H1 (cell line): ENCODE measurements around the gene LIPT2. TPM values are rescaled to one million over a fixed set of nuclear protein-coding genes. Genes with fewer than 3 reads are reported as not detected.

Experiments
- CTCF ChIA-PET: fragments of 300-600 bp; sonication (Branson Sonifier 250); formaldehyde crosslinking; loops from one replicate; lab custom pipeline; 2021; ENCODE audit not compliant: partially characterized antibody; lab: Charles Lee
- POLR2A ChIA-PET: fragments of 300-600 bp; sonication (Branson Sonifier 250); formaldehyde crosslinking; loops from one replicate; lab custom pipeline; 2021; ENCODE audit warnings: inconsistent platforms; ENCODE audit not compliant: partially characterized antibody; lab: Charles Lee
- DNase-seq, 2 experiments: peaks; one replicate each; pipeline versions ENCODE4 v3.0.0 to v3.0.0-alpha.2; 2010 to 2022; ENCODE audit warnings: low spot score in 2 of 2, low read depth in 1 of 2, mixed read lengths in 1 of 2
- FAIRE-seq: peaks from 2 replicates; lab custom pipeline; 2011; peaks lifted over from hg19 to GRCh38; lab: Jason Lieb, UNC
- H2AFZ ChIP-seq: 2 replicates; pipeline ENCODE4 v1.8.1; 2012; ENCODE audit warnings: low read length, inconsistent platforms
- H2AK5ac ChIP-seq: 2 replicates; pipeline ENCODE4 v1.6.1; 2013; ENCODE audit warnings: low read depth, low read length
- H2BK120ac ChIP-seq: replicated peaks from 2 replicates; pipeline ENCODE3; 2013; ENCODE audit warnings: low read depth, low read length, inconsistent platforms
- H2BK12ac ChIP-seq: 2 replicates; pipeline ENCODE4 v1.6.1; 2013; ENCODE audit warnings: low read depth, low read length
- H2BK15ac ChIP-seq: 2 replicates; pipeline ENCODE4 v1.6.1; 2013; ENCODE audit warnings: low read length
- H2BK20ac ChIP-seq: 2 replicates; pipeline ENCODE4 v1.6.1; 2013; ENCODE audit warnings: low read length
- H2BK5ac ChIP-seq: 2 replicates; pipeline ENCODE4 v1.6.1; 2013; ENCODE audit warnings: low read depth, low read length
- H3K14ac ChIP-seq: 2 replicates; pipeline ENCODE4 v1.6.1; 2013; ENCODE audit warnings: inconsistent platforms; ENCODE audit not compliant: insufficient read length
- H3K18ac ChIP-seq: 2 replicates; pipeline ENCODE4 v1.6.1; 2013; ENCODE audit warnings: low read length; ENCODE audit errors: extremely low read depth
- H3K23ac ChIP-seq: 2 replicates; pipeline ENCODE4 v1.6.1; 2013; ENCODE audit warnings: inconsistent platforms; ENCODE audit not compliant: insufficient read length
- H3K23me2 ChIP-seq: 2 replicates; pipeline ENCODE4 v1.6.1; 2013; ENCODE audit warnings: low read depth, low read length
- H3K27ac ChIP-seq: 2 replicates; pipeline ENCODE4 v1.6.1; 2011; ENCODE audit warnings: low read depth, low read length, inconsistent platforms
- H3K27me3 ChIP-seq, 4 experiments: replicated peaks in 1 of 4; 1 replicate in 1 of 4; 2 replicates in 3 of 4; pipeline versions ENCODE4 v1.6.1 to v1.8.1; 2011 to 2013; ENCODE audit warnings: low read length in 3 of 4, mild to moderate bottlenecking in 3 of 4, inconsistent platforms in 2 of 4, mixed read lengths in 2 of 4, moderate library complexity in 1 of 4; ENCODE audit not compliant: control insufficient read depth in 3 of 4, insufficient read depth in 3 of 4; ENCODE audit errors: extremely low read depth in 1 of 4
- H3K36me3 ChIP-seq, 4 experiments: 2 replicates each; pipeline versions ENCODE4 v1.6.1 to v1.8.1; 2011 to 2013; ENCODE audit warnings: mild to moderate bottlenecking in 4 of 4, low read length in 3 of 4, moderate library complexity in 2 of 4, control low read depth in 1 of 4, inconsistent platforms in 1 of 4; ENCODE audit not compliant: insufficient read depth in 4 of 4, control insufficient read depth in 2 of 4
- H3K4ac ChIP-seq: replicated peaks from 2 replicates; pipeline ENCODE3; 2013; ENCODE audit warnings: low read length, low read depth, mixed read lengths, inconsistent platforms; ENCODE audit not compliant: insufficient read length
- H3K4me1 ChIP-seq, 4 experiments: replicated peaks in 1 of 4; 1 replicate in 1 of 4; 2 replicates in 3 of 4; pipeline versions ENCODE4 v1.6.1 to v1.8.1; 2011 to 2013; ENCODE audit warnings: low read length in 3 of 4, inconsistent platforms in 2 of 4, mixed read lengths in 1 of 4; ENCODE audit not compliant: insufficient read depth in 4 of 4, control insufficient read depth in 3 of 4
- H3K4me2 ChIP-seq, 2 experiments: 2 replicates each; pipeline versions ENCODE4 v1.6.1 to v1.8.1; 2011 to 2013; ENCODE audit warnings: low read depth in 2 of 2, low read length in 2 of 2, control low read depth in 1 of 2, inconsistent platforms in 1 of 2, mild to moderate bottlenecking in 1 of 2; ENCODE audit not compliant: insufficient read depth in 1 of 2
- H3K4me3 ChIP-seq, 4 experiments: fragments of 200-600, 300-600 bp in 1 of 4; sonication (generic), shearing (Covaris generic), sonication (Bioruptor Twin) in 1 of 4; 2 replicates each; pipeline versions ENCODE4 v1.5.1 to v1.8.1; 2011 to 2016; ENCODE audit warnings: low read length in 4 of 4, low read depth in 3 of 4, control low read depth in 2 of 4, inconsistent platforms in 2 of 4, mild to moderate bottlenecking in 2 of 4, mixed read lengths in 1 of 4, moderate library complexity in 1 of 4; ENCODE audit not compliant: insufficient read depth in 2 of 4; ENCODE audit errors: extremely low read depth in 1 of 4
- H3K56ac ChIP-seq: replicated peaks from 2 replicates; pipeline ENCODE3; 2013; ENCODE audit warnings: low read depth, mild to moderate bottlenecking, mixed read lengths, low read length, inconsistent platforms; ENCODE audit not compliant: insufficient read length
- H3K79me1 ChIP-seq: 2 replicates; pipeline ENCODE4 v1.6.1; 2013; ENCODE audit warnings: low read depth, low read length, control low read depth
- H3K79me2 ChIP-seq, 2 experiments: 2 replicates each; pipeline versions ENCODE4 v1.6.1 to v1.8.1; 2012 to 2013; ENCODE audit warnings: low read length in 2 of 2, mild to moderate bottlenecking in 2 of 2, inconsistent platforms in 1 of 2; ENCODE audit not compliant: insufficient read depth in 2 of 2, control insufficient read depth in 1 of 2
- H3K9ac ChIP-seq, 4 experiments: replicated peaks in 1 of 4; 1 replicate in 1 of 4; 2 replicates in 3 of 4; pipeline versions ENCODE4 v1.6.1 to v1.8.1; 2011 to 2013; ENCODE audit warnings: low read depth in 3 of 4, low read length in 3 of 4, control low read depth in 2 of 4, mild to moderate bottlenecking in 2 of 4, moderate library complexity in 2 of 4, inconsistent platforms in 1 of 4; ENCODE audit errors: extremely low read depth in 1 of 4
- H3K9me3 ChIP-seq, 2 experiments: 2 replicates each; pipeline versions ENCODE4 v1.6.1 to v1.8.1; 2012 to 2013; ENCODE audit warnings: mild to moderate bottlenecking in 2 of 2, moderate library complexity in 2 of 2, control low read depth in 1 of 2, inconsistent platforms in 1 of 2, low read depth in 1 of 2, low read length in 1 of 2, mixed read lengths in 1 of 2; ENCODE audit not compliant: insufficient read depth in 2 of 2
- H4K20me1 ChIP-seq, 2 experiments: replicated peaks in 1 of 2; 2 replicates each; pipeline versions ENCODE3 to v1.8.1; 2011 to 2013; ENCODE audit warnings: inconsistent platforms in 2 of 2, low read length in 2 of 2, mild to moderate bottlenecking in 1 of 2; ENCODE audit not compliant: insufficient read depth in 2 of 2, control insufficient read depth in 1 of 2
- H4K5ac ChIP-seq: 2 replicates; pipeline ENCODE4 v1.6.1; 2013; ENCODE audit warnings: low read length, low read depth, mixed read lengths, inconsistent platforms; ENCODE audit not compliant: insufficient read length
- H4K8ac ChIP-seq: 2 replicates; pipeline ENCODE4 v1.8.0; 2013; ENCODE audit warnings: mild to moderate bottlenecking, moderate library complexity, low read length, inconsistent platforms; ENCODE audit not compliant: insufficient read depth; ENCODE audit errors: extremely low read depth
- H4K91ac ChIP-seq: replicated peaks from 2 replicates; pipeline ENCODE3; 2013; ENCODE audit warnings: low read length, mixed read lengths, inconsistent platforms; ENCODE audit not compliant: insufficient read length
- CHD1 ChIP-seq: IDR thresholded peaks from 2 replicates; pipeline ENCODE4 v1.6.1; 2012; ENCODE audit warnings: low read depth, low read length, improper control_type of control experiment
- CREB1 ChIP-seq: IDR thresholded peaks from 2 replicates; pipeline ENCODE4 v1.6.1; 2012; ENCODE audit warnings: inconsistent platforms
- EP300 ChIP-seq, 2 experiments: IDR thresholded peaks; 1 replicate in 1 of 2; 2 replicates in 1 of 2; pipeline ENCODE4 v1.6.1; 2011 to 2012; ENCODE audit warnings: low read depth in 2 of 2, low read length in 2 of 2, mild to moderate bottlenecking in 2 of 2, borderline replicate concordance in 1 of 2, inconsistent platforms in 1 of 2, moderate library complexity in 1 of 2
- GTF2F1 ChIP-seq: IDR thresholded peaks from 2 replicates; pipeline ENCODE4 v1.6.1; 2012; ENCODE audit warnings: low read depth, low read length, improper control_type of control experiment, borderline replicate concordance
- JUN ChIP-seq: IDR thresholded peaks from 2 replicates; pipeline ENCODE4 v1.6.1; 2011; ENCODE audit warnings: low read depth, mild to moderate bottlenecking, improper control_type of control experiment, low read length
- NANOG ChIP-seq: IDR thresholded peaks from 2 replicates; pipeline ENCODE4 v1.6.1; 2011; ENCODE audit warnings: low read length, low read depth, mild to moderate bottlenecking, inconsistent platforms; ENCODE audit not compliant: insufficient read depth, poor library complexity, severe bottlenecking
- RBBP5 ChIP-seq: IDR thresholded peaks from 2 replicates; pipeline ENCODE4 v1.7.1; 2012; ENCODE audit warnings: low read depth, mild to moderate bottlenecking, inconsistent platforms, low read length, moderate library complexity, borderline replicate concordance
- RFX5 ChIP-seq: IDR thresholded peaks from 2 replicates; pipeline ENCODE4 v1.6.1; 2011; ENCODE audit warnings: low read depth, low read length, improper control_type of control experiment, borderline replicate concordance
- RXRA ChIP-seq: IDR thresholded peaks from 2 replicates; pipeline ENCODE4 v1.6.1; 2011; ENCODE audit warnings: low read depth, mild to moderate bottlenecking, low read length, moderate library complexity; ENCODE audit not compliant: insufficient read depth
- SAP30 ChIP-seq: fragments of 300-600 bp; sonication (generic); IDR thresholded peaks from 2 replicates; pipeline ENCODE4 v1.7.1; 2012; ENCODE audit warnings: low read length, moderate library complexity, mild to moderate bottlenecking, inconsistent platforms; ENCODE audit not compliant: insufficient read depth, insufficient replicate concordance
- SIRT6 ChIP-seq: IDR thresholded peaks from one replicate; pipeline ENCODE4 v1.7.1; 2012; ENCODE audit warnings: low read length, inconsistent platforms
- SIX5 ChIP-seq: IDR thresholded peaks from 2 replicates; pipeline ENCODE4 v1.6.1; 2011; ENCODE audit warnings: mild to moderate bottlenecking, low read depth, low read length
- SP2 ChIP-seq: IDR thresholded peaks from 2 replicates; pipeline ENCODE4 v1.6.1; 2012; ENCODE audit warnings: mild to moderate bottlenecking, low read length, inconsistent platforms
- WGBS, 2 experiments: shearing (Covaris generic) in 1 of 2; methylation state at CpG; one replicate each; pipeline versions ENCODE4 v1.1.6 to v1.1.7; 2013 to 2015; ENCODE audit warnings: low lambda C conversion rate in 2 of 2, mixed read lengths in 2 of 2, inconsistent platforms in 1 of 2, low coverage in 1 of 2, missing lambda C conversion rate in 1 of 2; ENCODE audit not compliant: insufficient replicate concordance in 2 of 2, insufficient coverage in 1 of 2, insufficient read length in 1 of 2; ENCODE audit errors: extremely low coverage in 1 of 2, missing lambda C conversion rate in 1 of 2; 5-methylcytosine and 5-hydroxymethylcytosine counted together
- polyA plus RNA-seq, 7 experiments: library from polyadenylated mRNA; depleted of rRNA in 3 of 7; stranded (reverse) in 5 of 7; unstranded in 2 of 7; fragments of >200 nt in 5 of 7; fragments of 200-250 nt in 2 of 7; gene quantifications; 1 replicate in 5 of 7; 2 replicates in 1 of 7; 4 replicates in 1 of 7; pipeline versions ENCODE4 v1.2.1 to v1.2.3, GENCODE V29; 2011 to 2013; ENCODE audit warnings: missing spikeins in 2 of 7, mixed read lengths in 2 of 7
- total RNA-seq: library from RNA; stranded (reverse); fragmentation: NEBNext Ultra II Directional; extraction: Animal tissue kit (Norgen Biotek cat#: 25700); gene quantifications from 2 replicates; pipeline ENCODE4 v1.2.1, GENCODE V29; 2021

LIPT2 gene
- total and polyA plus RNA-seq, 2 of the 8 experiments (the other 6 are each of a cell fraction or from before 2014, with no cell fraction given), result 6.4 to 16.7 TPM

DNA sequence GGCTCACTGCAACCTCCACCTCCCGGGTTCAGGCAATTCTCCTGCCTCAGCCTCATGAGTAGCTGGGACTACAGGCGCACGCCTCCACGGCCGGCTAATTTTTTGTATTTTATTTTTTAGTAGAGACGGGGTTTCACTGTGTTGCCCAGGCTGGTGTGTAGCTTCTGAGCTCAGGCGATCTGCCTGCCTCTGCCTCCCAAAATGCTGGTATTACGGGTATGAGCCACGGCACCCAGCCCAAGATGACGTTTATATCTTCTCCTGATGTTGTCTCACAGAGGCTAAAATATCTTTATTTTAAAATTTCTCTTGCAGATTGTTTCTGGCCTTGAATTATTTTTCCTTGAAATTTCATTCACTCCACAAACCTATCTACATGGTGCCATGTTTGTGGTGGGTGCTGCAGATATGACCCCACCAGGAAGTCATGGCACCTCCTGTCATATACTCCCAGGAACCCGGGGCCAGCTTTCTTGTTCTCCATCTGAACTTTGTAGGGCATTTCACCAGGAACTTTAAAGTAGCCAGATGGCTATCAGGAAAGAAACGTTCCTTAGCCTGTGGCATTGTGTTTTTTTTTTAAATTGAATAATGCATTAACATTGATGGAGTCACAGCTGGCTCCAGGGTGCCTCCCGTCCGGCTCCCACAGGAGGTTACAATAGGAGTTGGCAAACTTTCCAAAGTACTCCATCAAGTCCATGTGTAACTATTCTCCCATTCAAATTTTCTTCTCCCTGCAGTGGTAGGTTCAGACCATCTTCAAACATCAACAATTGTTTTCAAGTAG lies 42.0 kb upstream of the LIPT2 start:
- FAIRE-seq (no peak), DNase-seq (peak in 1 of 2 experiments; percentile 24)
- no peaks in the 10 kb centered on the region for H3K36me3 ChIP-seq
- H4K5ac ChIP-seq, result no peak overlapping the region
- no peak overlapping the region for H3K14ac ChIP-seq
- 90% methylated on average over 14 of the region's 14 CpGs; no CpG with 5 or more reads in 1 of the 2 experiments for WGBS, 2 experiments
- no peaks in the 10 kb centered on the region for H3K23me2 ChIP-seq
- peaks cover 6 to 7% of the 10 kb centered on the region in 2 experiments for H3K9me3 ChIP-seq
- no peaks in the 10 kb centered on the region for H4K20me1 ChIP-seq
- no peak overlapping the region for H3K4me2 ChIP-seq
- no peak overlapping the region for H3K23ac ChIP-seq
- H2BK12ac ChIP-seq, result no peak overlapping the region
- no peak overlapping the region for H3K9ac ChIP-seq
- no peak overlapping the region for H2AK5ac ChIP-seq
- no peaks in the 10 kb centered on the region for H3K79me2 ChIP-seq
- H4K91ac ChIP-seq, result no peak overlapping the region
- H3K27me3 ChIP-seq, result no peaks in the 10 kb centered on the region
- H2BK5ac ChIP-seq, result no peak overlapping the region
- no peak overlapping the region for H3K4me3 ChIP-seq
- no peaks in the 10 kb centered on the region for H3K79me1 ChIP-seq
- no peak overlapping the region for H2AFZ ChIP-seq
- H4K8ac ChIP-seq, result no peak overlapping the region
- no peak overlapping the region for H3K4ac ChIP-seq
- no peak overlapping the region for H3K56ac ChIP-seq
- H3K4me1 ChIP-seq, result no peaks in the 10 kb centered on the region
- no peak overlapping the region for H3K18ac ChIP-seq
- H2BK120ac ChIP-seq, result no peak overlapping the region
- ChIA-PET POLR2A (no interaction called here), CTCF (interaction anchor here (3.1 kb wide), 1 partner anchor 35 kb away, joined by 8 read pairs; no protein-coding TSS in a partner anchor)
- H2BK20ac ChIP-seq, result no peak overlapping the region
- H3K27ac ChIP-seq, result no peak overlapping the region
- H2BK15ac ChIP-seq, result no peak overlapping the region
- no peak for TF ChIP-seq SIX5
- no peak for TF ChIP-seq RFX5
- TF ChIP-seq NANOG, result no peak
- TF ChIP-seq GTF2F1, result no peak
- TF ChIP-seq SP2, result no peak
- TF ChIP-seq SAP30, result no peak
- no peak for TF ChIP-seq SIRT6
- TF ChIP-seq CREB1, result no peak
- no peak for TF ChIP-seq EP300 (IDR thresholded peaks at IDR 0.05; ENCODE audit: borderline replicate concordance in 1 of 2, low read depth in 2 of 2, low read length in 2 of 2)
- no peak for TF ChIP-seq RXRA
- TF ChIP-seq CHD1, result no peak
- no peak for TF ChIP-seq RBBP5
- no peak for TF ChIP-seq JUN
